Chondrocyte (in vitro differentiated cells): ENCODE data around the gene ATG10. TPM values are rescaled to one million over a fixed set of nuclear protein-coding genes. Genes with fewer than 3 reads are reported as not detected.

ENCODE experiments used
- DNase-seq: peaks from one replicate; pipeline ENCODE4 v3.0.0; 2021; ENCODE audit warnings: mixed read lengths, low spot score
- H3K27ac Mint-ChIP-seq: one replicate; pipeline ENCODE4 v1.8.0; 2021; ENCODE audit warnings: mild to moderate bottlenecking, moderate library complexity, mixed read lengths; ENCODE audit not compliant: unreplicated experiment
- H3K27me3 Mint-ChIP-seq: 2 replicates; pipeline ENCODE4 v1.8.0; 2021; ENCODE audit warnings: low read depth, mixed read lengths
- H3K36me3 Mint-ChIP-seq: 2 replicates; pipeline ENCODE4 v1.8.0; 2021; ENCODE audit warnings: low read depth, mixed read lengths
- H3K4me1 Mint-ChIP-seq: 2 replicates; pipeline ENCODE4 v1.8.0; 2021; ENCODE audit warnings: low read depth, mild to moderate bottlenecking, mixed read lengths
- H3K4me3 Mint-ChIP-seq: one replicate; pipeline ENCODE4 v1.8.0; 2021; ENCODE audit warnings: mild to moderate bottlenecking, moderate library complexity, mixed read lengths; ENCODE audit not compliant: unreplicated experiment
- H3K9me3 Mint-ChIP-seq: 2 replicates; pipeline ENCODE4 v1.8.0; 2021; ENCODE audit warnings: low read depth, mixed read lengths
- CTCF ChIP-seq: fragments of 200-600 bp; sonication (generic); IDR thresholded peaks from 2 replicates; pipeline ENCODE4 v1.5.0; 2021; ENCODE audit warnings: antibody characterized with exemption, mild to moderate bottlenecking, moderate library complexity
- total RNA-seq: library from RNA; stranded (reverse); gene quantifications from 3 replicates; pipeline ENCODE4 v1.2.1, GENCODE V29; 2021

The ATG10 gene
- total RNA-seq, 1 donor from 2014 or later = 6.4 TPM

GRCh38 chr5:82151662-82152061 is 179.8 kb downstream of the ATG10 start:
- H3K4me1 Mint-ChIP-seq = peaks cover 4% of the 10 kb centered on the region
- DNase-seq = no peak
- no peak for TF ChIP-seq CTCF
- H3K9me3 Mint-ChIP-seq = no peaks in the 10 kb centered on the region
- H3K36me3 Mint-ChIP-seq = peaks cover 1% of the 10 kb centered on the region
- H3K27me3 Mint-ChIP-seq = no peaks in the 10 kb centered on the region
- H3K4me3 Mint-ChIP-seq = no peak overlapping the region
- H3K27ac Mint-ChIP-seq = no peak overlapping the region

- no peaks in the 10 kb centered on the region for H3K27me3 Mint-ChIP-seq
- no peaks in the 10 kb centered on the region for H3K9me3 Mint-ChIP-seq
- H3K36me3 Mint-ChIP-seq = peaks cover 1% of the 10 kb centered on the region
- no peak overlapping the region for H3K4me3 Mint-ChIP-seq
- TF ChIP-seq CTCF = no peak
- H3K27ac Mint-ChIP-seq = no peak overlapping the region
- H3K4me1 Mint-ChIP-seq = peaks cover 4% of the 10 kb centered on the region
- no peak for DNase-seq
Measured at GRCh38 chr5:82152978-82153481, 181.2 kb downstream of the ATG10 start.

- peaks cover 4% of the 10 kb centered on the region for H3K4me1 Mint-ChIP-seq
- no peaks in the 10 kb centered on the region for H3K36me3 Mint-ChIP-seq
- H3K4me3 Mint-ChIP-seq = no peak overlapping the region
- no peak for DNase-seq
- H3K27ac Mint-ChIP-seq = no peak overlapping the region
- no peaks in the 10 kb centered on the region for H3K27me3 Mint-ChIP-seq
- no peak for TF ChIP-seq CTCF
- H3K9me3 Mint-ChIP-seq = no peaks in the 10 kb centered on the region
Measured at GRCh38 chr5:82154776-82155175, 183.0 kb downstream of the ATG10 start.

GRCh38 chr5:82155305-82155704 is 183.5 kb downstream of the ATG10 start:
- H3K27ac Mint-ChIP-seq = no peak overlapping the region
- TF ChIP-seq CTCF = no peak
- H3K36me3 Mint-ChIP-seq = no peaks in the 10 kb centered on the region
- H3K4me3 Mint-ChIP-seq = no peak overlapping the region
- H3K9me3 Mint-ChIP-seq = no peaks in the 10 kb centered on the region
- no peak for DNase-seq
- no peaks in the 10 kb centered on the region for H3K27me3 Mint-ChIP-seq
- H3K4me1 Mint-ChIP-seq = peaks cover 4% of the 10 kb centered on the region

- H3K27ac Mint-ChIP-seq = no peak overlapping the region
Measured at GRCh38 chr5:82156874-82157273, 185.1 kb downstream of the ATG10 start.

More at GRCh38 chr5:82156874-82157273, 185.1 kb downstream of the ATG10 start:
- no peak for DNase-seq
- no peak overlapping the region for H3K4me3 Mint-ChIP-seq
- no peak for TF ChIP-seq CTCF
- H3K4me1 Mint-ChIP-seq = peaks cover 4% of the 10 kb centered on the region
- no peaks in the 10 kb centered on the region for H3K27me3 Mint-ChIP-seq
- no peaks in the 10 kb centered on the region for H3K36me3 Mint-ChIP-seq
- no peaks in the 10 kb centered on the region for H3K9me3 Mint-ChIP-seq
